HCT116 (cell line): Measurements from ENCODE around the gene RCOR2. TPM values are rescaled to one million over a fixed set of nuclear protein-coding genes. Genes with fewer than 3 reads are reported as not detected.

Experiments used
- ATAC-seq: fragments of 200-7000 bp; cut with Tn5 transposase; 2 replicates; pipeline ENCODE4 v1.9.1; 2020; ENCODE audit warnings: mild to moderate bottlenecking, moderate library complexity
- BruUV-seq: library from RNA; stranded (reverse); fragments of 400-500 nt; replicated peaks from 2 replicates; lab custom pipeline; 2021; lab: Mats Ljungman, UMichigan
- CTCF ChIA-PET: fragments of 300-600 bp; sonication (Branson Sonifier 250); formaldehyde crosslinking; loops from one replicate; lab custom pipeline; 2021; ENCODE audit warnings: antibody characterized with exemption; lab: Charles Lee
- POLR2A ChIA-PET: fragments of 300-600, 350-600 bp; sonication (Branson Sonifier 250); formaldehyde crosslinking; loops from one replicate; lab custom pipeline; 2021; ENCODE audit warnings: antibody characterized with exemption; lab: Charles Lee
- RAD21 ChIA-PET, 2 experiments: fragments of 300-600 bp; sonication (Branson Sonifier 250); formaldehyde crosslinking; loops; one replicate each; lab custom pipeline; 2023; ENCODE audit warnings: low total read pairs in 2 of 2; ENCODE audit not compliant: uncharacterized antibody in 2 of 2, unreplicated experiment in 2 of 2, low non-redundant PET in 1 of 2; lab: Charles Lee
- DNase-seq: peaks from one replicate; pipeline ENCODE4 v3.0.0-alpha.2; 2010; ENCODE audit warnings: low read depth, low spot score
- H2AFZ ChIP-seq: fragments of 200-600 bp; shearing (Covaris generic), sonication (generic); 2 replicates; pipeline ENCODE4 v1.6.1; 2017; ENCODE audit warnings: low read depth, mixed run types, mixed read lengths, antibody characterized with exemption, low read length; ENCODE audit not compliant: poor library complexity, severe bottlenecking
- H3K27ac ChIP-seq: 2 replicates; pipeline ENCODE4 v1.5.1; 2012; ENCODE audit warnings: low read depth, low read length
- H3K27me3 ChIP-seq: fragments of 200-600 bp; sonication (generic); 2 replicates; pipeline ENCODE4 v1.6.1; 2016; ENCODE audit warnings: mixed run types, low read length, mixed read lengths; ENCODE audit not compliant: insufficient read depth
- H3K36me3 ChIP-seq, 2 experiments: fragments of 200-500 bp in 1 of 2; fragments of 200-600 bp in 1 of 2; sonication (Bioruptor generic) in 1 of 2; sonication (generic) in 1 of 2; 2 replicates each; pipeline versions ENCODE4 v1.5.1 to v1.6.1; 2014 to 2016; ENCODE audit warnings: low read length in 2 of 2, inconsistent platforms in 1 of 2, mixed read lengths in 1 of 2, mixed run types in 1 of 2; ENCODE audit not compliant: insufficient read depth in 2 of 2, control insufficient read depth in 1 of 2
- H3K4me1 ChIP-seq, 2 experiments: fragments of 200-600 bp in 1 of 2; sonication (generic) in 1 of 2; 2 replicates each; pipeline versions ENCODE4 v1.5.1 to v1.6.1; 2012 to 2017; ENCODE audit warnings: low read length in 2 of 2, inconsistent platforms in 1 of 2, mild to moderate bottlenecking in 1 of 2, mixed read lengths in 1 of 2, mixed run types in 1 of 2, moderate library complexity in 1 of 2; ENCODE audit not compliant: insufficient read depth in 2 of 2, control insufficient read depth in 1 of 2
- H3K4me2 ChIP-seq: fragments of 200-600 bp; sonication (generic); 2 replicates; pipeline ENCODE4 v1.6.1; 2017; ENCODE audit warnings: mixed run types, low read length, mixed read lengths
- H3K4me3 ChIP-seq, 2 experiments: fragments of 200-600 bp in 1 of 2; sonication (generic) in 1 of 2; replicated peaks in 1 of 2; 2 replicates each; pipeline ENCODE4 v1.5.1; 2011 to 2016; ENCODE audit warnings: low read length in 2 of 2, control low read depth in 1 of 2, low read depth in 1 of 2, mild to moderate bottlenecking in 1 of 2, mixed read lengths in 1 of 2, mixed run types in 1 of 2
- H3K79me2 ChIP-seq: fragments of 200-600 bp; sonication (generic); 2 replicates; pipeline ENCODE4 v1.6.1; 2017; ENCODE audit warnings: mild to moderate bottlenecking, mixed run types, low read length, moderate library complexity, mixed read lengths; ENCODE audit not compliant: insufficient read depth
- H3K9ac ChIP-seq: fragments of 200-600 bp; sonication (generic); 2 replicates; pipeline ENCODE4 v1.6.1; 2016; ENCODE audit warnings: low read length, mixed read lengths
- H3K9me2 ChIP-seq: fragments of 200-600 bp; sonication (generic), shearing (Covaris generic); 2 replicates; pipeline ENCODE4 v1.6.1; 2017; ENCODE audit warnings: mixed run types, mild to moderate bottlenecking, moderate library complexity; ENCODE audit not compliant: insufficient read depth
- H3K9me3 ChIP-seq, 2 experiments: fragments of 200-500 bp in 1 of 2; fragments of 200-600 bp in 1 of 2; sonication (Bioruptor generic) in 1 of 2; sonication (generic) in 1 of 2; 2 replicates each; pipeline ENCODE4 v1.6.1; 2014 to 2017; ENCODE audit warnings: low read length in 2 of 2, mixed read lengths in 2 of 2, inconsistent platforms in 1 of 2, low read depth in 1 of 2, mild to moderate bottlenecking in 1 of 2, mixed run types in 1 of 2, moderate library complexity in 1 of 2; ENCODE audit not compliant: control insufficient read depth in 1 of 2, insufficient read depth in 1 of 2
- H4K20me1 ChIP-seq: fragments of 200-600 bp; sonication (generic), shearing (Covaris generic); 2 replicates; pipeline ENCODE4 v1.6.1; 2017; ENCODE audit warnings: mixed run types, mild to moderate bottlenecking, moderate library complexity; ENCODE audit not compliant: insufficient read depth
- CEBPB ChIP-seq: IDR thresholded peaks from 2 replicates; pipeline ENCODE4 v1.6.1; 2012; ENCODE audit warnings: low read depth
- EGR1 ChIP-seq: IDR thresholded peaks from 2 replicates; pipeline ENCODE4 v1.6.1; 2012; ENCODE audit warnings: low read depth
- ELF1 ChIP-seq: IDR thresholded peaks from 2 replicates; pipeline ENCODE4 v1.6.1; 2012; ENCODE audit warnings: low read depth, borderline replicate concordance
- EZH2phosphoT487 ChIP-seq: fragments of 200-600 bp; IDR thresholded peaks from 2 replicates; pipeline ENCODE4 v1.6.1; 2018; ENCODE audit warnings: antibody characterized with exemption, borderline replicate concordance
- FOSL1 ChIP-seq: IDR thresholded peaks from 2 replicates; pipeline ENCODE4 v1.6.1; 2012; ENCODE audit warnings: low read depth
- JUND ChIP-seq: IDR thresholded peaks from 2 replicates; pipeline ENCODE4 v1.6.1; 2012
- POLR2A ChIP-seq: IDR thresholded peaks from 2 replicates; pipeline ENCODE4 v1.7.0; 2011; ENCODE audit warnings: borderline replicate concordance; ENCODE audit not compliant: insufficient read depth, insufficient read length; ENCODE audit errors: extremely low read depth
- POLR2AphosphoS5 ChIP-seq: IDR thresholded peaks from 2 replicates; pipeline ENCODE4 v1.6.1; 2011; ENCODE audit warnings: mild to moderate bottlenecking, low read depth, low read length, moderate library complexity
- RAD21 ChIP-seq: IDR thresholded peaks from 2 replicates; pipeline ENCODE4 v1.6.1; 2012; ENCODE audit warnings: low read depth, mild to moderate bottlenecking
- SIN3A ChIP-seq: IDR thresholded peaks from 2 replicates; pipeline ENCODE4 v1.6.1; 2012; ENCODE audit warnings: low read depth
- SP1 ChIP-seq: IDR thresholded peaks from 2 replicates; pipeline ENCODE4 v1.6.1; 2012; ENCODE audit warnings: low read depth
- TCF7L2 ChIP-seq: IDR thresholded peaks from 2 replicates; pipeline ENCODE4 v1.7.0; 2011; ENCODE audit warnings: borderline replicate concordance, inconsistent platforms; ENCODE audit not compliant: insufficient read depth, insufficient read length; ENCODE audit errors: extremely low read depth
- YY1 ChIP-seq: IDR thresholded peaks from 2 replicates; pipeline ENCODE4 v1.6.1; 2011; ENCODE audit warnings: low read length, low read depth, moderate library complexity, mild to moderate bottlenecking; ENCODE audit not compliant: insufficient replicate concordance; ENCODE audit errors: extremely low read depth
- ZNF274 ChIP-seq: fragments of 200-500 bp; sonication (Bioruptor generic); IDR thresholded peaks from 2 replicates; pipeline ENCODE4 v1.6.1; 2014; ENCODE audit warnings: mild to moderate bottlenecking, low read depth, low read length, inconsistent platforms
- intact Hi-C: fragments of 100-400 bp; cut with micrococcal nuclease; formaldehyde crosslinking; loops from 2 replicates; pipeline ENCODE4 v1.10.0; 2022
- total RNA-seq: library from RNA; stranded (reverse); gene quantifications from one replicate; pipeline ENCODE4 v1.2.1, GENCODE V29; 2021; ENCODE audit not compliant: unreplicated experiment
- TF ChIP-seq, protein P1 (sequence below): IDR thresholded peaks from 2 replicates; pipeline ENCODE4 v1.6.1; 2012; ENCODE audit warnings: low read depth
- TF ChIP-seq, protein P2 (sequence below), 3 experiments: fragments of 200-600 bp in 1 of 3; sonication (generic) in 1 of 3; IDR thresholded peaks in 2 of 3; conservative IDR thresholded peaks in 1 of 3; 2 replicates each; pipeline ENCODE4 v1.5.1; 2012 to 2017; ENCODE audit warnings: low read depth in 2 of 3, low read length in 2 of 3, antibody characterized with exemption in 1 of 3, borderline replicate concordance in 1 of 3, control low read depth in 1 of 3, mild to moderate bottlenecking in 1 of 3, mixed read lengths in 1 of 3, mixed run types in 1 of 3, moderate library complexity in 1 of 3; ENCODE audit not compliant: insufficient read depth in 1 of 3
- TF ChIP-seq, protein P3 (sequence below): IDR thresholded peaks from 2 replicates; pipeline ENCODE4 v1.6.1; 2012
- TF ChIP-seq, protein P4 (sequence below): IDR thresholded peaks from 2 replicates; pipeline ENCODE4 v1.6.1; 2011; ENCODE audit warnings: mild to moderate bottlenecking, low read length, moderate library complexity; ENCODE audit not compliant: insufficient replicate concordance; ENCODE audit errors: extremely low read depth

Gene RCOR2
- total RNA-seq, 1 experiment from 2014 or later, result 10.8 TPM

DNA sequence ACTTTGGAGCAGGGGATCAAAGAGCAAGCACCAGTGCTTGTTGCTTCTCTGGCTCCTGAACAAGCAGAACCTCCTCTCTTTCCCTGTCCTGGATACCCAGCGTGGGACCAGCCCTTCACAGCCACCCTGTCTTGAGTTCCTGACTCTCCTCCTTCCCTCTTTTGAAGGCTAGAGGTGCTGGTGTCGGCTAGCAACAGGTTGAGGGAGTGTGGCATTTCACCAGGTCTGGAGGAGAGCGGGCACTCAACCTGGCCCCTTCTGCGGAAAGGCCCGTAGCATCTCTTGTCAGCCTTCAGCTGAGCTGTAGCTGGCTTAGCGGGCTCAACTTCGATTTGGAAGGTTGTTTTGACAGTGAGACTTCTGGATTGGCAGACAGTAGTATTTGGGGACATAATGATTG is 26.6 kb downstream of the RCOR2 start:
- TF ChIP-seq SP1 (no peak), FOSL1 (no peak), EGR1 (no peak), EZH2phosphoT487 (no peak), TCF7L2 (no peak), SIN3A (no peak), POLR2A (no peak), POLR2AphosphoS5 (no peak), RAD21 (no peak), ELF1 (no peak), JUND (no peak), CEBPB (no peak), YY1 (no peak), ZNF274 (no peak)
- TF ChIP-seq, protein P1, sequence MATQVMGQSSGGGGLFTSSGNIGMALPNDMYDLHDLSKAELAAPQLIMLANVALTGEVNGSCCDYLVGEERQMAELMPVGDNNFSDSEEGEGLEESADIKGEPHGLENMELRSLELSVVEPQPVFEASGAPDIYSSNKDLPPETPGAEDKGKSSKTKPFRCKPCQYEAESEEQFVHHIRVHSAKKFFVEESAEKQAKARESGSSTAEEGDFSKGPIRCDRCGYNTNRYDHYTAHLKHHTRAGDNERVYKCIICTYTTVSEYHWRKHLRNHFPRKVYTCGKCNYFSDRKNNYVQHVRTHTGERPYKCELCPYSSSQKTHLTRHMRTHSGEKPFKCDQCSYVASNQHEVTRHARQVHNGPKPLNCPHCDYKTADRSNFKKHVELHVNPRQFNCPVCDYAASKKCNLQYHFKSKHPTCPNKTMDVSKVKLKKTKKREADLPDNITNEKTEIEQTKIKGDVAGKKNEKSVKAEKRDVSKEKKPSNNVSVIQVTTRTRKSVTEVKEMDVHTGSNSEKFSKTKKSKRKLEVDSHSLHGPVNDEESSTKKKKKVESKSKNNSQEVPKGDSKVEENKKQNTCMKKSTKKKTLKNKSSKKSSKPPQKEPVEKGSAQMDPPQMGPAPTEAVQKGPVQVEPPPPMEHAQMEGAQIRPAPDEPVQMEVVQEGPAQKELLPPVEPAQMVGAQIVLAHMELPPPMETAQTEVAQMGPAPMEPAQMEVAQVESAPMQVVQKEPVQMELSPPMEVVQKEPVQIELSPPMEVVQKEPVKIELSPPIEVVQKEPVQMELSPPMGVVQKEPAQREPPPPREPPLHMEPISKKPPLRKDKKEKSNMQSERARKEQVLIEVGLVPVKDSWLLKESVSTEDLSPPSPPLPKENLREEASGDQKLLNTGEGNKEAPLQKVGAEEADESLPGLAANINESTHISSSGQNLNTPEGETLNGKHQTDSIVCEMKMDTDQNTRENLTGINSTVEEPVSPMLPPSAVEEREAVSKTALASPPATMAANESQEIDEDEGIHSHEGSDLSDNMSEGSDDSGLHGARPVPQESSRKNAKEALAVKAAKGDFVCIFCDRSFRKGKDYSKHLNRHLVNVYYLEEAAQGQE, result no peak
- TF ChIP-seq, protein P2, sequence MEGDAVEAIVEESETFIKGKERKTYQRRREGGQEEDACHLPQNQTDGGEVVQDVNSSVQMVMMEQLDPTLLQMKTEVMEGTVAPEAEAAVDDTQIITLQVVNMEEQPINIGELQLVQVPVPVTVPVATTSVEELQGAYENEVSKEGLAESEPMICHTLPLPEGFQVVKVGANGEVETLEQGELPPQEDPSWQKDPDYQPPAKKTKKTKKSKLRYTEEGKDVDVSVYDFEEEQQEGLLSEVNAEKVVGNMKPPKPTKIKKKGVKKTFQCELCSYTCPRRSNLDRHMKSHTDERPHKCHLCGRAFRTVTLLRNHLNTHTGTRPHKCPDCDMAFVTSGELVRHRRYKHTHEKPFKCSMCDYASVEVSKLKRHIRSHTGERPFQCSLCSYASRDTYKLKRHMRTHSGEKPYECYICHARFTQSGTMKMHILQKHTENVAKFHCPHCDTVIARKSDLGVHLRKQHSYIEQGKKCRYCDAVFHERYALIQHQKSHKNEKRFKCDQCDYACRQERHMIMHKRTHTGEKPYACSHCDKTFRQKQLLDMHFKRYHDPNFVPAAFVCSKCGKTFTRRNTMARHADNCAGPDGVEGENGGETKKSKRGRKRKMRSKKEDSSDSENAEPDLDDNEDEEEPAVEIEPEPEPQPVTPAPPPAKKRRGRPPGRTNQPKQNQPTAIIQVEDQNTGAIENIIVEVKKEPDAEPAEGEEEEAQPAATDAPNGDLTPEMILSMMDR (IDR thresholded peaks at IDR 0.05 in 2 of 3, conservative IDR thresholded peaks at IDR 0.05 in 1 of 3; ENCODE audit: borderline replicate concordance in 1 of 3, insufficient read depth in 1 of 3, low read depth in 2 of 3, low read length in 2 of 3), result no peak
- TF ChIP-seq, protein P3, sequence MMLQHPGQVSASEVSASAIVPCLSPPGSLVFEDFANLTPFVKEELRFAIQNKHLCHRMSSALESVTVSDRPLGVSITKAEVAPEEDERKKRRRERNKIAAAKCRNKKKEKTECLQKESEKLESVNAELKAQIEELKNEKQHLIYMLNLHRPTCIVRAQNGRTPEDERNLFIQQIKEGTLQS, result no peak
- TF ChIP-seq, protein P4, sequence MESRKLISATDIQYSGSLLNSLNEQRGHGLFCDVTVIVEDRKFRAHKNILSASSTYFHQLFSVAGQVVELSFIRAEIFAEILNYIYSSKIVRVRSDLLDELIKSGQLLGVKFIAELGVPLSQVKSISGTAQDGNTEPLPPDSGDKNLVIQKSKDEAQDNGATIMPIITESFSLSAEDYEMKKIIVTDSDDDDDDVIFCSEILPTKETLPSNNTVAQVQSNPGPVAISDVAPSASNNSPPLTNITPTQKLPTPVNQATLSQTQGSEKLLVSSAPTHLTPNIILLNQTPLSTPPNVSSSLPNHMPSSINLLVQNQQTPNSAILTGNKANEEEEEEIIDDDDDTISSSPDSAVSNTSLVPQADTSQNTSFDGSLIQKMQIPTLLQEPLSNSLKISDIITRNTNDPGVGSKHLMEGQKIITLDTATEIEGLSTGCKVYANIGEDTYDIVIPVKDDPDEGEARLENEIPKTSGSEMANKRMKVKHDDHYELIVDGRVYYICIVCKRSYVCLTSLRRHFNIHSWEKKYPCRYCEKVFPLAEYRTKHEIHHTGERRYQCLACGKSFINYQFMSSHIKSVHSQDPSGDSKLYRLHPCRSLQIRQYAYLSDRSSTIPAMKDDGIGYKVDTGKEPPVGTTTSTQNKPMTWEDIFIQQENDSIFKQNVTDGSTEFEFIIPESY, result no peak
- TF ChIP-seq, all 23 proteins: peak for 0
- intact Hi-C loops, result no loop called here
- Histone ChIP-seq H3K27ac (no peak overlapping the region), H3K27me3 (no peaks in the 10 kb centered on the region), H3K79me2 (peaks cover 83% of the 10 kb centered on the region), H3K9me3 (no peaks in the 10 kb centered on the region), H3K9ac (no peak overlapping the region), H3K4me2 (no peak overlapping the region), H3K9me2 (no peaks in the 10 kb centered on the region), H3K4me3 (no peak overlapping the region), H4K20me1 (no peaks in the 10 kb centered on the region), H3K4me1 (peaks cover 14 to 26% of the 10 kb centered on the region in 2 experiments), H3K36me3 (peaks cover 3% of the 10 kb centered on the region in 2 experiments; a peak in 1 of 4 replicates), H2AFZ (no peak overlapping the region)
- ChIA-PET RAD21 (no interaction called here), POLR2A (no interaction called here), CTCF (no interaction called here)
- no TSS peak for BruUV-seq
- no peak for ATAC-seq
- no peak for DNase-seq
